ENCODE results near the gene SSB. TPM values are rescaled to one million over a fixed set of nuclear protein-coding genes. Genes with fewer than 3 reads are reported as not detected.
"Not testable (repeated sequence)": the region's sequence is repeated elsewhere in the genome, so short reads cannot be mapped to it uniquely, and the experiment has no call there.

Gene SSB
- total RNA-seq, 2 experiments from 2014 or later: 109 to 114 TPM

DNA sequence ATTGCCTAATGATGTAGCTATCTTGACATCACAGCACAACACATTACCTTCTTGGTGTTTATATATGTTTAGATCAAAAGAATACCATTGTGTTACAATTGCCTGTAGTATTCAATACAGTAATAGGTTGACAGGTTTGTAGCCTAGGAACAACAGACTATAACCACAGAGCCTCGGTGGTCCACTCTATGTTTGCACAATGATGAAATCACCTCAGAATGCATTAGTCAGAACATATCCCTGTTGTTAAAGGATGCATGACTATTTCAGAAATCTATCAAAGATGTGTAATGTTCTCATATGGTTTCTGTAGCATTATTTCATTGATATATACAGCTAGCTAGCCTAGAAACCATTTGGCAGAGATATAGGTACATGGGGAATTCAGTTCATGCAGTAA is 17.2 kb downstream of the SSB start:
- ATAC-seq (peak; percentile 68), DNase-seq (no peak)
- intact Hi-C loops (cut with micrococcal nuclease): no loop called here
- Mint-ChIP-seq H3K27ac (peak overlapping the region; percentile 30), H3K4me1 (ENCODE audit: low read depth) (peaks cover 29% of the 10 kb centered on the region), H3K4me3 (no peak overlapping the region), H3K9me3 (peaks cover 5% of the 10 kb centered on the region), H3K27me3 (no peaks in the 10 kb centered on the region), H3K36me3 (ENCODE audit: low read depth) (peaks cover 68% of the 10 kb centered on the region)
- POLR2A ChIA-PET: interaction anchor here (0.9 to 2.9 kb wide), 2 partner anchors 8 to 12 kb away, joined by 4 to 9 read pairs; partner anchors contain the start of gene UBR3
- CTCF ChIA-PET: interaction anchor here (1.2 to 1.5 kb wide), 2 partner anchors 9 to 13 kb away, joined by 3 to 18 read pairs; partner anchors contain the start of gene METTL5
- TF ChIP-seq, protein P1, sequence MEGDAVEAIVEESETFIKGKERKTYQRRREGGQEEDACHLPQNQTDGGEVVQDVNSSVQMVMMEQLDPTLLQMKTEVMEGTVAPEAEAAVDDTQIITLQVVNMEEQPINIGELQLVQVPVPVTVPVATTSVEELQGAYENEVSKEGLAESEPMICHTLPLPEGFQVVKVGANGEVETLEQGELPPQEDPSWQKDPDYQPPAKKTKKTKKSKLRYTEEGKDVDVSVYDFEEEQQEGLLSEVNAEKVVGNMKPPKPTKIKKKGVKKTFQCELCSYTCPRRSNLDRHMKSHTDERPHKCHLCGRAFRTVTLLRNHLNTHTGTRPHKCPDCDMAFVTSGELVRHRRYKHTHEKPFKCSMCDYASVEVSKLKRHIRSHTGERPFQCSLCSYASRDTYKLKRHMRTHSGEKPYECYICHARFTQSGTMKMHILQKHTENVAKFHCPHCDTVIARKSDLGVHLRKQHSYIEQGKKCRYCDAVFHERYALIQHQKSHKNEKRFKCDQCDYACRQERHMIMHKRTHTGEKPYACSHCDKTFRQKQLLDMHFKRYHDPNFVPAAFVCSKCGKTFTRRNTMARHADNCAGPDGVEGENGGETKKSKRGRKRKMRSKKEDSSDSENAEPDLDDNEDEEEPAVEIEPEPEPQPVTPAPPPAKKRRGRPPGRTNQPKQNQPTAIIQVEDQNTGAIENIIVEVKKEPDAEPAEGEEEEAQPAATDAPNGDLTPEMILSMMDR (IDR thresholded peaks at IDR 0.05): no peak

DNA sequence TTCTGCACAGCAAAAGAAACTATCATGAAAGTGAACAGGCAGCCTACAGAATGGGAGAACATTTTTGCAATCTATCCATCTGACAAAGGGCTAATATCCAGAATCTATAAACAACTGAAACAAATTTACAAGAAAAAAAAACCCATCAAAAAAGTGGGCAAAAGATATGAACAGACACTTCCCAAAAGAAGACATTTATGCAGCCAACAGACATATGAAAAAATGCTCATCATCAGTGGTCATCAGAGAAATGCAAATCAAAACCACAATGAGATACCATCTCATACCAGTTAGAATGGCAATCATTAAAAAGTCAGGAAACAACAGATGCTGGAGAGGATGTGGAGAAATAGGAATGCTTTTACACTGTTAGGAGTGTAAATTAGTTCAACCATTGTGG is 18.3 kb downstream of the SSB start:
- H3K27ac Mint-ChIP-seq; H3K4me3 Mint-ChIP-seq; DNase-seq; CTCF ChIA-PET; intact Hi-C loops (cut with micrococcal nuclease); ATAC-seq; H3K9me3 Mint-ChIP-seq; H3K27me3 Mint-ChIP-seq; POLR2A ChIA-PET: not testable (repeated sequence)
- Mint-ChIP-seq H3K36me3 (ENCODE audit: low read depth) (peaks cover 71% of the 10 kb centered on the region), H3K4me1 (ENCODE audit: low read depth) (peaks cover 38% of the 10 kb centered on the region)

DNA sequence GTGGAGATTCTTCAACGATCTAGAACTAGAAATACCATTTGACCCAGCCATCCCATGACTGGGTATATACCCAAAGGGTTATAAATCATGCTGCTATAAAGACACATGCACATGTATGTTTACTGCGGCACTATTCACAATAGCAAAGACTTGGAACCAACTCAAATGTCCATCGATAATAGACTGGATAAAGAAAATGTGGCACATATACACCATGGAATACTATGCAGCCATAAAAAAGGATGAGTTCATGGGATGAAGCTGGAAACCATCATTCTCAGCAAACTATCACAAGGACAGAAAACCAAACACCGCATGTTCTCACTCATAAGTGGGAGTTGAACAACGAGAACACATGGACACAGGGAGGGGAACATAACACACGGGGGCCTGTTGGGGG is 18.7 kb downstream of the SSB start:
- intact Hi-C loops (cut with micrococcal nuclease); H3K9me3 Mint-ChIP-seq; ATAC-seq; H3K27me3 Mint-ChIP-seq; DNase-seq; H3K4me3 Mint-ChIP-seq; CTCF ChIA-PET; H3K27ac Mint-ChIP-seq: not testable (repeated sequence)
- POLR2A ChIA-PET: interaction anchor here (2.7 kb wide), 1 partner anchor 10 kb away, joined by 6 read pairs; the partner anchor contains the start of gene UBR3
- Mint-ChIP-seq H3K4me1 (ENCODE audit: low read depth) (peaks cover 40% of the 10 kb centered on the region), H3K36me3 (ENCODE audit: low read depth) (peaks cover 68% of the 10 kb centered on the region)

DNA sequence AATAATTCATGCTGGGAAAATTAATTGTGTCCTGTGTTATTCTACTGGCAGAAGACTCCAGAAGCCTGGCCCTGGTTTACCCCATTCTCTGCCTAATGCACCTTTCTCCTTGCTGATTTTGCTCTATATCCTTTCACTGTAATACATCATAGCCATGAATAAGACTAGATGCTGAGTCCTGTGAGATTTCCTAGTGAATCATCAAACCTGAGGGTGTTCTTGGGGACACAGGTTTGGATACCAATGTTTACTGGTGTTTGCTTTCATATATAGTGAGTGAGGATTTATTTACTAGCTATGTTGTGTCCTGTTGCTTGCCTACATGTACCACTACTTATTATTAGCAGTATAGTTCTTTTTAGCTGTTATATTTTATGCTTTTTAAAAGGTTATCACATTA is 19.6 kb downstream of the SSB start:
- Mint-ChIP-seq H3K4me3 (no peak overlapping the region), H3K4me1 (ENCODE audit: low read depth) (peaks cover 48% of the 10 kb centered on the region)
- POLR2A ChIA-PET: interaction anchor here (0.6 to 2.7 kb wide), 3 partner anchors 9 to 221 kb away, joined by 3 to 8 read pairs (median 6); partner anchors contain the start of gene UBR3

DNA sequence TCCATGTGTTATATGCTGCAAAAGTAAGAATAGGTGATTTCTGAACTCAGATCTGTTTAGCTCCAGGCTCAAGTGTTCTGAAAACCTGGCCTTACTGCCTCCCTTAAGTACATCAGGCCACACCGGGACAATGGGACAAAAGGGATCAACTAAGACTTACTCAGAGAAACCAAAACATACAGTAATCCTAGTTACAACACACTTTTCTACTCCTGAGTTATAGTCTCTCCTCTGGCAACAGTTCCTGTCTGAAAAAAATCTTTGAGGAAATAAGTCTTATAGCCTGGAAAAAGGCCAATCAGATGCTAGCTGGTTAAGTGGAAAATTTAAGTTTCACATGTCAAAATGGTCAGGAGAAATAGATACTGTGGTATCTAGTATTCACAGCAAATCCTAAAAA is 20.4 kb downstream of the SSB start:
- Mint-ChIP-seq H3K4me1 (ENCODE audit: low read depth) (peaks cover 57% of the 10 kb centered on the region), H3K9me3 (peaks cover 5% of the 10 kb centered on the region), H3K27me3 (no peaks in the 10 kb centered on the region), H3K27ac (peak overlapping the region; percentile 70), H3K36me3 (ENCODE audit: low read depth) (peaks cover 77% of the 10 kb centered on the region), H3K4me3 (no peak overlapping the region)
- intact Hi-C loops (cut with micrococcal nuclease): no loop called here
- ATAC-seq (no peak), DNase-seq (no peak)
- ChIA-PET POLR2A (interaction anchor here (1.2 to 2.7 kb wide), 2 partner anchors 8 to 16 kb away, joined by 6 to 8 read pairs; partner anchors contain the start of gene UBR3), CTCF (interaction anchor here (1.9 kb wide), 1 partner anchor 9 kb away, joined by 9 read pairs; the partner anchor contains the start of gene UBR3)
- TF ChIP-seq, protein P1 (IDR thresholded peaks at IDR 0.05): no peak

More for the DNA sequence above, 19.6 kb downstream of the SSB start:
- intact Hi-C loops (cut with micrococcal nuclease): no loop called here
- H3K36me3 Mint-ChIP-seq (ENCODE audit: low read depth): peaks cover 72% of the 10 kb centered on the region
- peaks cover 5% of the 10 kb centered on the region for H3K9me3 Mint-ChIP-seq
- TF ChIP-seq, protein P1 (IDR thresholded peaks at IDR 0.05): no peak
- no peak for DNase-seq
- no peak for ATAC-seq
- CTCF ChIA-PET: interaction anchor here (1.9 kb wide), 1 partner anchor 10 kb away, joined by 9 read pairs; the partner anchor contains the start of gene UBR3
- H3K27ac Mint-ChIP-seq: no peak overlapping the region
- no peaks in the 10 kb centered on the region for H3K27me3 Mint-ChIP-seq

DNA sequence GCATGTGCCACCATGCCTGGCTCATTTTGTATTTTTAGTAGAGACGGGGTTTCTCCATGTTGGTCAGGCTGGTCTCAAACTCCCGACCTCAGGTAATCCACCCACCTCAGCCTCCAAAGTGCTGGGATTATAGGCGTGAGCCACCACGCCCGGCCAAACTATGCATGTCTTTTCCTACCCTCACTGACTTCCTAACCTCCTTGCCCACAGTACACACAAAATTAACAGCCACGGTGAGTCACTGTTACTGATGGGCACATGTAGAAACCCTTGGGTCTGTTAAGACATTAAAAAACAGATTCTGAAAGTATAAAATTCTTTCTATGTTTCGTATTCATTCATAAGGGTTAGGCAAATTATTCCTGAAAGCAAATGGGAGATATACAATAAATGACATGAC is 21.4 kb downstream of the SSB start:
- H3K36me3 Mint-ChIP-seq (ENCODE audit: low read depth): peaks cover 72% of the 10 kb centered on the region
- H3K4me3 Mint-ChIP-seq, ATAC-seq, H3K9me3 Mint-ChIP-seq, H3K27me3 Mint-ChIP-seq: not testable (repeated sequence)
- intact Hi-C loops (cut with micrococcal nuclease): loop anchor here (10.0 kb wide), 1 partner anchor 55 kb away; no protein-coding TSS in a partner anchor
- peaks cover 60% of the 10 kb centered on the region for H3K4me1 Mint-ChIP-seq (ENCODE audit: low read depth)
- ChIA-PET POLR2A (interaction anchor here (2.7 kb wide), 1 partner anchor 7 kb away, joined by 6 read pairs; the partner anchor contains the start of gene UBR3), CTCF (interaction anchor here (1.9 kb wide), 1 partner anchor 8 kb away, joined by 9 read pairs; the partner anchor contains the start of gene UBR3)
- peak overlapping the region; percentile 22 for H3K27ac Mint-ChIP-seq
- peak; percentile 30 for DNase-seq

Measured in activated CD8-positive, alpha-beta T cell treated with anti-CD3 and anti-CD28 coated beads for 36 hours (primary cell).